ENCODE measurements around the gene FLYWCH2. TPM values are rescaled to one million over a fixed set of nuclear protein-coding genes. Genes with fewer than 3 reads are reported as not detected.

FLYWCH2 gene
- total and polyA plus RNA-seq, 2 of the 13 experiments (the other 11 are each of a cell fraction or from before 2014, with no cell fraction given), result 16.9 to 19.8 TPM

GRCh38 chr16:2898831-2899563 lies 16.0 kb downstream of the FLYWCH2 start (continued):
- TF ChIP-seq ZHX2 (IDR thresholded peaks at IDR 0.05; ENCODE audit: low read depth), result no peak
- TF ChIP-seq ZHX2 (CRISPR knock-in tag; IDR thresholded peaks at IDR 0.05; ENCODE audit: borderline replicate concordance), result no peak
- no peak for TF ChIP-seq ZNF326 (CRISPR knock-in tag; IDR thresholded peaks at IDR 0.05; ENCODE audit: borderline replicate concordance)
- TF ChIP-seq ZNF329 (CRISPR knock-in tag; IDR thresholded peaks at IDR 0.05; ENCODE audit: low read depth), result no peak
- peak; percentile 26; the same call in 1 of the 2 replicates for TF ChIP-seq GABPB1 (CRISPR knock-in tag; IDR thresholded peaks at IDR 0.05)
- no peak for TF ChIP-seq TMF1 (CRISPR knock-in tag; IDR thresholded peaks at IDR 0.05; ENCODE audit: low read depth)
- TF ChIP-seq MAFG (CRISPR knock-in tag; IDR thresholded peaks at IDR 0.05), result no peak
- TF ChIP-seq ZBTB7A (CRISPR knock-in tag; IDR thresholded peaks at IDR 0.05), result no peak
- no peak for TF ChIP-seq FOSL2 (CRISPR knock-in tag; IDR thresholded peaks at IDR 0.05)
- peak; percentile 34; the same call in 1 of the 2 replicates for TF ChIP-seq KDM1A (CRISPR knock-in tag; IDR thresholded peaks at IDR 0.05)
- TF ChIP-seq ZNF781 (CRISPR knock-in tag; IDR thresholded peaks at IDR 0.05; ENCODE audit: borderline replicate concordance, not compliant biosample characterization), result no peak
- TF ChIP-seq, protein P1, sequence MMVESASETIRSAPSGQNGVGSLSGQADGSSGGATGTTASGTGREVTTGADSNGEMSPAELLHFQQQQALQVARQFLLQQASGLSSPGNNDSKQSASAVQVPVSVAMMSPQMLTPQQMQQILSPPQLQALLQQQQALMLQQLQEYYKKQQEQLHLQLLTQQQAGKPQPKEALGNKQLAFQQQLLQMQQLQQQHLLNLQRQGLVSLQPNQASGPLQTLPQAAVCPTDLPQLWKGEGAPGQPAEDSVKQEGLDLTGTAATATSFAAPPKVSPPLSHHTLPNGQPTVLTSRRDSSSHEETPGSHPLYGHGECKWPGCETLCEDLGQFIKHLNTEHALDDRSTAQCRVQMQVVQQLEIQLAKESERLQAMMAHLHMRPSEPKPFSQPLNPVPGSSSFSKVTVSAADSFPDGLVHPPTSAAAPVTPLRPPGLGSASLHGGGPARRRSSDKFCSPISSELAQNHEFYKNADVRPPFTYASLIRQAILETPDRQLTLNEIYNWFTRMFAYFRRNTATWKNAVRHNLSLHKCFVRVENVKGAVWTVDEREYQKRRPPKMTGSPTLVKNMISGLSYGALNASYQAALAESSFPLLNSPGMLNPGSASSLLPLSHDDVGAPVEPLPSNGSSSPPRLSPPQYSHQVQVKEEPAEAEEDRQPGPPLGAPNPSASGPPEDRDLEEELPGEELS (CRISPR knock-in tag; IDR thresholded peaks at IDR 0.05), result no peak
- TF ChIP-seq CEBPG (CRISPR knock-in tag; IDR thresholded peaks at IDR 0.05), result no peak
- no peak for TF ChIP-seq SAFB2 (CRISPR knock-in tag; IDR thresholded peaks at IDR 0.05; ENCODE audit: borderline replicate concordance, low read depth)
- no peak for TF ChIP-seq ZNF136 (CRISPR knock-in tag; IDR thresholded peaks at IDR 0.05; ENCODE audit: low read depth)
- TF ChIP-seq NR1H2 (CRISPR knock-in tag; IDR thresholded peaks at IDR 0.05; ENCODE audit: borderline replicate concordance, low read depth), result no peak
- TF ChIP-seq, protein P2, sequence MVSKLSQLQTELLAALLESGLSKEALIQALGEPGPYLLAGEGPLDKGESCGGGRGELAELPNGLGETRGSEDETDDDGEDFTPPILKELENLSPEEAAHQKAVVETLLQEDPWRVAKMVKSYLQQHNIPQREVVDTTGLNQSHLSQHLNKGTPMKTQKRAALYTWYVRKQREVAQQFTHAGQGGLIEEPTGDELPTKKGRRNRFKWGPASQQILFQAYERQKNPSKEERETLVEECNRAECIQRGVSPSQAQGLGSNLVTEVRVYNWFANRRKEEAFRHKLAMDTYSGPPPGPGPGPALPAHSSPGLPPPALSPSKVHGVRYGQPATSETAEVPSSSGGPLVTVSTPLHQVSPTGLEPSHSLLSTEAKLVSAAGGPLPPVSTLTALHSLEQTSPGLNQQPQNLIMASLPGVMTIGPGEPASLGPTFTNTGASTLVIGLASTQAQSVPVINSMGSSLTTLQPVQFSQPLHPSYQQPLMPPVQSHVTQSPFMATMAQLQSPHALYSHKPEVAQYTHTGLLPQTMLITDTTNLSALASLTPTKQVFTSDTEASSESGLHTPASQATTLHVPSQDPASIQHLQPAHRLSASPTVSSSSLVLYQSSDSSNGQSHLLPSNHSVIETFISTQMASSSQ (IDR thresholded peaks at IDR 0.05; ENCODE audit: low read depth), result no peak
- TF ChIP-seq, protein P2 (CRISPR knock-in tag; IDR thresholded peaks at IDR 0.05; ENCODE audit: borderline replicate concordance), result no peak
- TF ChIP-seq ZNF879 (CRISPR knock-in tag; IDR thresholded peaks at IDR 0.05), result no peak

Measured in HepG2 (cell line).